ENCODE data around the gene P3H2. TPM values are rescaled to one million over a fixed set of nuclear protein-coding genes. Genes with fewer than 3 reads are reported as not detected.

P3H2 gene
- total and polyA plus RNA-seq, 2 experiments from 2014 or later, result 8.2 to 24.2 TPM

GRCh38 chr3:190083635-190084034 is 37.1 kb downstream of the P3H2 start:
- no peak overlapping the region for H3K4me3 Mint-ChIP-seq
- Histone ChIP-seq H4K20me1 (replicated peaks; ENCODE audit: insufficient read depth) (no peaks in the 10 kb centered on the region), H3K27ac (ENCODE audit: low read depth) (no peak overlapping the region), H2AFZ (no peak overlapping the region), H3K79me2 (replicated peaks; ENCODE audit: insufficient read depth) (no peaks in the 10 kb centered on the region), H3F3A (replicated peaks; ENCODE audit: low read depth) (no peaks in the 10 kb centered on the region), H3K4me3 (no peak overlapping the region), H3K9me2 (ENCODE audit: insufficient read depth) (no peaks in the 10 kb centered on the region), H3K4me1 (ENCODE audit: insufficient read depth) (peaks cover 5% of the 10 kb centered on the region; the same call in 1 of the 2 replicates), H3K4me2 (no peak overlapping the region), H3K36me3 (ENCODE audit: insufficient read depth) (no peaks in the 10 kb centered on the region), H3K27me3 (ENCODE audit: insufficient read depth) (no peaks in the 10 kb centered on the region)
- no peak for DNase-seq (ENCODE audit: low spot score)
- no peak overlapping the region for H3K27ac Mint-ChIP-seq
- no peaks in the 10 kb centered on the region for H3K9me3 Mint-ChIP-seq
- ATAC-seq, result no peak
- no peaks in the 10 kb centered on the region for H3K27me3 Mint-ChIP-seq (ENCODE audit: insufficient read depth, low read depth, poor library complexity)
- no peaks in the 10 kb centered on the region; the same call in 2 of the 3 replicates for H3K36me3 Mint-ChIP-seq (ENCODE audit: low read depth)
- TF ChIP-seq, protein P1, sequence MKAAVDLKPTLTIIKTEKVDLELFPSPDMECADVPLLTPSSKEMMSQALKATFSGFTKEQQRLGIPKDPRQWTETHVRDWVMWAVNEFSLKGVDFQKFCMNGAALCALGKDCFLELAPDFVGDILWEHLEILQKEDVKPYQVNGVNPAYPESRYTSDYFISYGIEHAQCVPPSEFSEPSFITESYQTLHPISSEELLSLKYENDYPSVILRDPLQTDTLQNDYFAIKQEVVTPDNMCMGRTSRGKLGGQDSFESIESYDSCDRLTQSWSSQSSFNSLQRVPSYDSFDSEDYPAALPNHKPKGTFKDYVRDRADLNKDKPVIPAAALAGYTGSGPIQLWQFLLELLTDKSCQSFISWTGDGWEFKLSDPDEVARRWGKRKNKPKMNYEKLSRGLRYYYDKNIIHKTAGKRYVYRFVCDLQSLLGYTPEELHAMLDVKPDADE (IDR thresholded peaks at IDR 0.05), result no peak
- TF ChIP-seq ZNF114 (CRISPR knock-in tag; IDR thresholded peaks at IDR 0.05) (no peak), POLR2AphosphoS5 (IDR thresholded peaks at IDR 0.05; ENCODE audit: low read depth) (no peak), NANOG (IDR thresholded peaks at IDR 0.05; ENCODE audit: borderline replicate concordance) (no peak), REST (IDR thresholded peaks at IDR 0.05; ENCODE audit: unreplicated experiment) (no peak), STAT1 (IDR thresholded peaks at IDR 0.05; ENCODE audit: unreplicated experiment) (no peak), CREB1 (CRISPR knock-in tag; IDR thresholded peaks at IDR 0.05; ENCODE audit: low read depth) (no peak)
- TF ChIP-seq, protein P2, sequence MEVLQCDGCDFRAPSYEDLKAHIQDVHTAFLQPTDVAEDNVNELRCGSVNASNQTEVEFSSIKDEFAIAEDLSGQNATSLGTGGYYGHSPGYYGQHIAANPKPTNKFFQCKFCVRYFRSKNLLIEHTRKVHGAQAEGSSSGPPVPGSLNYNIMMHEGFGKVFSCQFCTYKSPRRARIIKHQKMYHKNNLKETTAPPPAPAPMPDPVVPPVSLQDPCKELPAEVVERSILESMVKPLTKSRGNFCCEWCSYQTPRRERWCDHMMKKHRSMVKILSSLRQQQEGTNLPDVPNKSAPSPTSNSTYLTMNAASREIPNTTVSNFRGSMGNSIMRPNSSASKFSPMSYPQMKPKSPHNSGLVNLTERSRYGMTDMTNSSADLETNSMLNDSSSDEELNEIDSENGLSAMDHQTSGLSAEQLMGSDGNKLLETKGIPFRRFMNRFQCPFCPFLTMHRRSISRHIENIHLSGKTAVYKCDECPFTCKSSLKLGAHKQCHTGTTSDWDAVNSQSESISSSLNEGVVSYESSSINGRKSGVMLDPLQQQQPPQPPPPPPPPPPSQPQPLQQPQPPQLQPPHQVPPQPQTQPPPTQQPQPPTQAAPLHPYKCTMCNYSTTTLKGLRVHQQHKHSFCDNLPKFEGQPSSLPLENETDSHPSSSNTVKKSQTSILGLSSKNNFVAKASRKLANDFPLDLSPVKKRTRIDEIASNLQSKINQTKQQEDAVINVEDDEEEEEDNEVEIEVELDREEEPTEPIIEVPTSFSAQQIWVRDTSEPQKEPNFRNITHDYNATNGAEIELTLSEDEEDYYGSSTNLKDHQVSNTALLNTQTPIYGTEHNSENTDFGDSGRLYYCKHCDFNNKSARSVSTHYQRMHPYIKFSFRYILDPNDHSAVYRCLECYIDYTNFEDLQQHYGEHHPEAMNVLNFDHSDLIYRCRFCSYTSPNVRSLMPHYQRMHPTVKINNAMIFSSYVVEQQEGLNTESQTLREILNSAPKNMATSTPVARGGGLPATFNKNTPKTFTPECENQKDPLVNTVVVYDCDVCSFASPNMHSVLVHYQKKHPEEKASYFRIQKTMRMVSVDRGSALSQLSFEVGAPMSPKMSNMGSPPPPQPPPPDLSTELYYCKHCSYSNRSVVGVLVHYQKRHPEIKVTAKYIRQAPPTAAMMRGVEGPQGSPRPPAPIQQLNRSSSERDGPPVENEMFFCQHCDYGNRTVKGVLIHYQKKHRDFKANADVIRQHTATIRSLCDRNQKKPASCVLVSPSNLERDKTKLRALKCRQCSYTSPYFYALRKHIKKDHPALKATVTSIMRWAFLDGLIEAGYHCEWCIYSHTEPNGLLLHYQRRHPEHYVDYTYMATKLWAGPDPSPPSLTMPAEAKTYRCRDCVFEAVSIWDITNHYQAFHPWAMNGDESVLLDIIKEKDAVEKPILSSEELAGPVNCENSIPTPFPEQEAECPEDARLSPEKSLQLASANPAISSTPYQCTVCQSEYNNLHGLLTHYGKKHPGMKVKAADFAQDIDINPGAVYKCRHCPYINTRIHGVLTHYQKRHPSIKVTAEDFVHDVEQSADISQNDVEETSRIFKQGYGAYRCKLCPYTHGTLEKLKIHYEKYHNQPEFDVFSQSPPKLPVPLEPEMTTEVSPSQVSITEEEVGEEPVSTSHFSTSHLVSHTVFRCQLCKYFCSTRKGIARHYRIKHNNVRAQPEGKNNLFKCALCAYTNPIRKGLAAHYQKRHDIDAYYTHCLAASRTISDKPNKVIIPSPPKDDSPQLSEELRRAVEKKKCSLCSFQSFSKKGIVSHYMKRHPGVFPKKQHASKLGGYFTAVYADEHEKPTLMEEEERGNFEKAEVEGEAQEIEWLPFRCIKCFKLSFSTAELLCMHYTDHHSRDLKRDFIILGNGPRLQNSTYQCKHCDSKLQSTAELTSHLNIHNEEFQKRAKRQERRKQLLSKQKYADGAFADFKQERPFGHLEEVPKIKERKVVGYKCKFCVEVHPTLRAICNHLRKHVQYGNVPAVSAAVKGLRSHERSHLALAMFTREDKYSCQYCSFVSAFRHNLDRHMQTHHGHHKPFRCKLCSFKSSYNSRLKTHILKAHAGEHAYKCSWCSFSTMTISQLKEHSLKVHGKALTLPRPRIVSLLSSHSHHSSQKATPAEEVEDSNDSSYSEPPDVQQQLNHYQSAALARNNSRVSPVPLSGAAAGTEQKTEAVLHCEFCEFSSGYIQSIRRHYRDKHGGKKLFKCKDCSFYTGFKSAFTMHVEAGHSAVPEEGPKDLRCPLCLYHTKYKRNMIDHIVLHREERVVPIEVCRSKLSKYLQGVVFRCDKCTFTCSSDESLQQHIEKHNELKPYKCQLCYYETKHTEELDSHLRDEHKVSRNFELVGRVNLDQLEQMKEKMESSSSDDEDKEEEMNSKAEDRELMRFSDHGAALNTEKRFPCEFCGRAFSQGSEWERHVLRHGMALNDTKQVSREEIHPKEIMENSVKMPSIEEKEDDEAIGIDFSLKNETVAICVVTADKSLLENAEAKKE (CRISPR knock-in tag; IDR thresholded peaks at IDR 0.05), result no peak
- TF ChIP-seq, protein P3, sequence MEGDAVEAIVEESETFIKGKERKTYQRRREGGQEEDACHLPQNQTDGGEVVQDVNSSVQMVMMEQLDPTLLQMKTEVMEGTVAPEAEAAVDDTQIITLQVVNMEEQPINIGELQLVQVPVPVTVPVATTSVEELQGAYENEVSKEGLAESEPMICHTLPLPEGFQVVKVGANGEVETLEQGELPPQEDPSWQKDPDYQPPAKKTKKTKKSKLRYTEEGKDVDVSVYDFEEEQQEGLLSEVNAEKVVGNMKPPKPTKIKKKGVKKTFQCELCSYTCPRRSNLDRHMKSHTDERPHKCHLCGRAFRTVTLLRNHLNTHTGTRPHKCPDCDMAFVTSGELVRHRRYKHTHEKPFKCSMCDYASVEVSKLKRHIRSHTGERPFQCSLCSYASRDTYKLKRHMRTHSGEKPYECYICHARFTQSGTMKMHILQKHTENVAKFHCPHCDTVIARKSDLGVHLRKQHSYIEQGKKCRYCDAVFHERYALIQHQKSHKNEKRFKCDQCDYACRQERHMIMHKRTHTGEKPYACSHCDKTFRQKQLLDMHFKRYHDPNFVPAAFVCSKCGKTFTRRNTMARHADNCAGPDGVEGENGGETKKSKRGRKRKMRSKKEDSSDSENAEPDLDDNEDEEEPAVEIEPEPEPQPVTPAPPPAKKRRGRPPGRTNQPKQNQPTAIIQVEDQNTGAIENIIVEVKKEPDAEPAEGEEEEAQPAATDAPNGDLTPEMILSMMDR (conservative IDR thresholded peaks at IDR 0.05; ENCODE audit: low read depth in 2 of 2), result no peak
- peaks cover 36% of the 10 kb centered on the region for H3K4me1 Mint-ChIP-seq

Measured in GM23338 (cell line).